Fibroblast of lung (primary cell): ENCODE results near the gene DHX32.
"Not testable (repeated sequence)": the region's sequence is repeated elsewhere in the genome, so short reads cannot be mapped to it uniquely, and the experiment has no call there.

Source experiments
- CTCF ChIP-seq, 2 donors: IDR thresholded peaks in 1 of 2; conservative IDR thresholded peaks in 1 of 2; 1 replicate in 1 of 2; 2 replicates in 1 of 2; pipeline ENCODE4 v1.5.1; 2011 to 2012; ENCODE audit warnings: low read length in 2 of 2, control low read depth in 1 of 2, inconsistent platforms in 1 of 2, low read depth in 1 of 2, mild to moderate bottlenecking in 1 of 2
- EZH2 ChIP-seq: IDR thresholded peaks from 2 replicates; pipeline ENCODE4 v1.5.1; 2012; ENCODE audit warnings: low read length, control low read depth, mild to moderate bottlenecking; ENCODE audit errors: missing control alignments

GRCh38 chr10:125895130-125896087, 14.3 kb upstream of the DHX32 start:
- not testable (repeated sequence) for TF ChIP-seq EZH2; CTCF (conservative IDR thresholded peaks at IDR 0.05 in 1 of 2, IDR thresholded peaks at IDR 0.05 in 1 of 2; ENCODE audit: low read depth in 1 of 2, low read length in 2 of 2)
